AG04450 (cell line): ENCODE measurements around the gene LILRB5. TPM values are rescaled to one million over a fixed set of nuclear protein-coding genes. Genes with fewer than 3 reads are reported as not detected.
"Not testable (repeated sequence)": the region's sequence is repeated elsewhere in the genome, so short reads cannot be mapped to it uniquely, and the experiment has no call there.

Experiments used
- CTCF ChIA-PET: fragments of 300-600, 350-600 bp; formaldehyde crosslinking; extraction: SDS; loops from one replicate; lab custom pipeline; 2022; ENCODE audit warnings: antibody characterized with exemption, inconsistent platforms; lab: Charles Lee
- POLR2A ChIA-PET: fragments of 350-600 bp; formaldehyde crosslinking; extraction: SDS; loops from one replicate; lab custom pipeline; 2021; ENCODE audit warnings: antibody characterized with exemption, inconsistent platforms; lab: Yijun Ruan, JAX
- DNase-seq: peaks from one replicate; pipeline ENCODE4 v3.0.0-alpha.2; 2011; ENCODE audit warnings: low read depth, low spot score
- H3K27ac ChIP-seq: one replicate; pipeline ENCODE4 v1.5.1; 2012; ENCODE audit warnings: low read depth, low read length, control low read depth
- H3K27me3 ChIP-seq: one replicate; pipeline ENCODE4 v1.6.0; 2012; ENCODE audit warnings: low read length; ENCODE audit not compliant: control insufficient read depth, insufficient read depth
- H3K4me3 ChIP-seq: 2 replicates; pipeline ENCODE4 v1.5.1; 2011; ENCODE audit warnings: mild to moderate bottlenecking, low read depth, low read length, control low read depth
- H3K9me3 ChIP-seq: 2 replicates; pipeline ENCODE4 v1.5.1; 2012; ENCODE audit warnings: low read length; ENCODE audit not compliant: control insufficient read depth, insufficient read depth
- CTCF ChIP-seq: IDR thresholded peaks from 2 replicates; pipeline ENCODE4 v1.5.1; 2011; ENCODE audit warnings: low read depth, low read length, control low read depth, inconsistent platforms
- polyA plus RNA-seq: library from polyadenylated mRNA; depleted of rRNA; stranded (reverse); fragments of >200 nt; gene quantifications from 2 replicates; pipeline ENCODE4 v1.2.3, GENCODE V29; 2011

The LILRB5 gene
- polyA plus RNA-seq, 1 experiment: not detected

- CTCF ChIA-PET: no interaction called here
- no peak for TF ChIP-seq CTCF
- H3K9me3 ChIP-seq: no peaks in the 10 kb centered on the region
- no peak overlapping the region for H3K4me3 ChIP-seq
- no peaks in the 10 kb centered on the region for H3K27me3 ChIP-seq
- POLR2A ChIA-PET: no interaction called here
- DNase-seq: no peak
- no peak overlapping the region for H3K27ac ChIP-seq
These were observed 41.5 kb upstream of the LILRB5 start for GRCh38 chr19:54298357-54299125.

- no peaks in the 10 kb centered on the region for H3K27me3 ChIP-seq
- no peak for DNase-seq
- CTCF ChIA-PET: interaction anchor here (0.6 kb wide), 1 partner anchor 21 kb away, joined by 3 read pairs; no protein-coding TSS in a partner anchor
- H3K27ac ChIP-seq: no peak overlapping the region
- POLR2A ChIA-PET: no interaction called here
- no peak overlapping the region for H3K4me3 ChIP-seq
- no peak for TF ChIP-seq CTCF
- no peaks in the 10 kb centered on the region for H3K9me3 ChIP-seq
These were observed 40.8 kb upstream of the LILRB5 start for GRCh38 chr19:54297759-54298305.

- ChIA-PET POLR2A (no interaction called here), CTCF (no interaction called here)
- Histone ChIP-seq H3K9me3 (no peaks in the 10 kb centered on the region), H3K27ac (no peak overlapping the region), H3K27me3 (no peaks in the 10 kb centered on the region), H3K4me3 (no peak overlapping the region)
- no peak for TF ChIP-seq CTCF
- no peak for DNase-seq
These were observed 37.5 kb upstream of the LILRB5 start for GRCh38 chr19:54294539-54294938.

- H3K27ac ChIP-seq, DNase-seq, H3K9me3 ChIP-seq, POLR2A ChIA-PET, CTCF ChIA-PET, H3K27me3 ChIP-seq, H3K4me3 ChIP-seq: not testable (repeated sequence)
These were observed 32.1 kb upstream of the LILRB5 start for GRCh38 chr19:54289160-54289559.

- Histone ChIP-seq H3K27me3 (no peaks in the 10 kb centered on the region), H3K9me3 (peaks cover 3% of the 10 kb centered on the region; the same call in 1 of the 2 replicates), H3K27ac (no peak overlapping the region), H3K4me3 (no peak overlapping the region)
- DNase-seq: no peak
- ChIA-PET CTCF (no interaction called here), POLR2A (no interaction called here)
- no peak for TF ChIP-seq CTCF
These were observed 30.4 kb upstream of the LILRB5 start for GRCh38 chr19:54287456-54287855.

GRCh38 chr19:54286283-54286682 is 29.2 kb upstream of the LILRB5 start:
- CTCF ChIA-PET, DNase-seq, H3K27me3 ChIP-seq, H3K27ac ChIP-seq, H3K9me3 ChIP-seq, POLR2A ChIA-PET, H3K4me3 ChIP-seq: not testable (repeated sequence)

- CTCF ChIA-PET, H3K9me3 ChIP-seq, H3K27ac ChIP-seq, H3K27me3 ChIP-seq, H3K4me3 ChIP-seq, POLR2A ChIA-PET, DNase-seq: not testable (repeated sequence)
These were observed 28.5 kb upstream of the LILRB5 start for GRCh38 chr19:54285427-54286056.
